ENCODE measurements around the gene PDK3.

Gene PDK3

DNA sequence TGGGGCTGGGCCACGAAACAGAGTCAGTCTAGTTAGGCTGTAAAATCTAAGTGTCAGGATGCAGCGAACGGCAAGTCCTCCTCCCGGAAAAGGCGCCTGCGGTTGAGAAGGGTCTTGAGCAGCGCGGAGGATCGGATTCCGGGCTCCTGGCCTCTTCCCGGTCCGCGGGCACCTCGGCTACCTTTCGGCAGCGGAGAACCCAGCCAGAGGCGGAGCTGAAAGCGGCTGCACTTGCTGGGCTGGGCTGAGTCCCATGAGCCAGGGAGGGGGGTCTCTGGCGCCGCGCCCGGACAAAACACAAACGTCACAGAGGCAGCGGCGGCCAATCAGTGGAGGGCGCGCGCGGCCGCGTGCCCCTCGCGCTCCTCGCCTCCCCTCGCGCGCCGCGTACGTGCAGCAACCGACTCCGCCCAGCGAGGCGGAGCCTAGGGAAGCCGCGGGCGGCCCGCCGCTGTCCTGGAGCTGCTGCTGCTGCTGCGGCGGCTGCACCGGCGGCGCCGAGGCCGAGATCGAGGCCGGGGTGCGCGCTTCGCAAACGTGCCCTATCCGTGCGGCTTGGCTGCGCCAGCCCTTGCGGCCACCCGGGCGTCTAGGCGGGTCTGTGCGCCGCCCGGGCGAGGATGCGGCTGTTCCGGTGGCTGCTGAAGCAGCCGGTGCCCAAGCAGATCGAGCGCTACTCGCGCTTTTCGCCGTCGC is at the start of gene PDK3:
TSS of gene PDK3 (plus strand) at position 451 of the 696 bp plus-strand sequence. CDS start at position 621, 170 bp downstream.
- H3K27me3 ChIP-seq (replicated peaks; ENCODE audit: control insufficient read depth, insufficient read depth, low read length) = peaks cover 8% of the 10 kb centered on the region
- no peaks in the 10 kb centered on the region for H3K9me3 ChIP-seq (ENCODE audit: control insufficient read depth, low read length)
- peak within 1 kb of the TSS; percentile 84 for H3K9ac ChIP-seq (ENCODE audit: low read length)
- peak within 1 kb of the TSS; percentile 84 for H3K4me3 ChIP-seq (ENCODE audit: low read length)
- peaks cover 11% of the 10 kb centered on the region for H3K4me1 ChIP-seq (ENCODE audit: control insufficient read depth, insufficient read depth, low read length)
- peak; percentile 89 for DNase-seq (ENCODE audit: low read depth)
- no peaks in the 10 kb centered on the region for H3K36me3 ChIP-seq (ENCODE audit: control insufficient read depth, insufficient read depth, low read length, severe bottlenecking)

- Histone ChIP-seq H3K27me3 (replicated peaks; ENCODE audit: control insufficient read depth, insufficient read depth, low read length) (peaks cover 8% of the 10 kb centered on the region), H3K4me1 (ENCODE audit: control insufficient read depth, insufficient read depth, low read length) (no peaks in the 10 kb centered on the region), H3K9ac (ENCODE audit: low read length) (no peak overlapping the region), H3K36me3 (ENCODE audit: control insufficient read depth, insufficient read depth, low read length, severe bottlenecking) (no peaks in the 10 kb centered on the region), H3K4me3 (ENCODE audit: low read length) (no peak overlapping the region), H3K9me3 (ENCODE audit: control insufficient read depth, low read length) (peaks cover 35% of the 10 kb centered on the region)
- DNase-seq (ENCODE audit: low read depth) = no peak
Measured at GRCh38 chrX:24415921-24416320, 49.2 kb upstream of the PDK3 start.

- Histone ChIP-seq H3K9ac (ENCODE audit: low read length) (no peak overlapping the region), H3K9me3 (ENCODE audit: control insufficient read depth, low read length) (peaks cover 2% of the 10 kb centered on the region), H3K36me3 (ENCODE audit: control insufficient read depth, insufficient read depth, low read length, severe bottlenecking) (no peaks in the 10 kb centered on the region), H3K4me1 (ENCODE audit: control insufficient read depth, insufficient read depth, low read length) (peaks cover 26% of the 10 kb centered on the region), H3K27me3 (replicated peaks; ENCODE audit: control insufficient read depth, insufficient read depth, low read length) (no peaks in the 10 kb centered on the region), H3K4me3 (ENCODE audit: low read length) (no peak overlapping the region)
- peak; percentile 63 for DNase-seq (ENCODE audit: low read depth)
Measured at GRCh38 chrX:24423960-24424359, 41.1 kb upstream of the PDK3 start.

GRCh38 chrX:24424948-24425347 is 40.1 kb upstream of the PDK3 start:
- Histone ChIP-seq H3K27me3 (replicated peaks; ENCODE audit: control insufficient read depth, insufficient read depth, low read length) (no peaks in the 10 kb centered on the region), H3K9me3 (ENCODE audit: control insufficient read depth, low read length) (no peaks in the 10 kb centered on the region), H3K4me3 (ENCODE audit: low read length) (peak overlapping the region; percentile 36), H3K36me3 (ENCODE audit: control insufficient read depth, insufficient read depth, low read length, severe bottlenecking) (no peaks in the 10 kb centered on the region), H3K9ac (ENCODE audit: low read length) (no peak overlapping the region), H3K4me1 (ENCODE audit: control insufficient read depth, insufficient read depth, low read length) (peaks cover 26% of the 10 kb centered on the region)
- peak; percentile 10 for DNase-seq (ENCODE audit: low read depth)

GRCh38 chrX:24425806-24426205 is 39.3 kb upstream of the PDK3 start:
- H3K9ac ChIP-seq (ENCODE audit: low read length) = no peak overlapping the region
- no peaks in the 10 kb centered on the region for H3K9me3 ChIP-seq (ENCODE audit: control insufficient read depth, low read length)
- H3K4me3 ChIP-seq (ENCODE audit: low read length) = no peak overlapping the region
- no peaks in the 10 kb centered on the region for H3K27me3 ChIP-seq (replicated peaks; ENCODE audit: control insufficient read depth, insufficient read depth, low read length)
- no peaks in the 10 kb centered on the region for H3K36me3 ChIP-seq (ENCODE audit: control insufficient read depth, insufficient read depth, low read length, severe bottlenecking)
- peaks cover 26% of the 10 kb centered on the region for H3K4me1 ChIP-seq (ENCODE audit: control insufficient read depth, insufficient read depth, low read length)
- DNase-seq (ENCODE audit: low read depth) = no peak

DNA sequence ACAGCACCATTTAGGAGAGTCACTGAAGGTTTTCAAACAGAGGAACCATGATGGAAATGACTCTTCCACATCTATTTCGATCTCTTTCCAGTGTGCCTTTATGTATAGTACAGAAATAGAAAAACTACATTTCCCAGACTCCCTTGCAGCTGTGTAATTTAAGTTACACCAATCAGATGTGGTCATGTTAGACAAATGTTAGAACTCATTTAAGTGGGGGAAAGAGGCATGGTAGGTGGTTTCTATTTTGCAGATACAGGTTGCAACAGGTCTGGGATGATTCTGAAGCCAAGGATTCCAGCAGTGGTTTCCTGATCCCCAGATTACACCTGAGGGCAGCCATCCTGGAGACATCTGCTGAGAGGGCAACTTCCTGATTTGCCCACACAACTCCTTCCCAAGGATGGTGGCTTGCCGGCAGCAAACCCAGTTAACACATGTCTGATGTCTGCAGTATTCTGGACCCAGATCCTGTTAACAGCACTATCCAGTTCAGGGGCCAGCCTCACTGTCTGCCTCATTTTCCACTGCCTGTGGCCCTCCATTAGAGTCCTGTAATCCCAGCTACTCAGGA is 38.7 kb upstream of the PDK3 start:
- no peak overlapping the region for H3K4me3 ChIP-seq (ENCODE audit: low read length)
- peak; percentile 27 for DNase-seq (ENCODE audit: low read depth)
- no peaks in the 10 kb centered on the region for H3K27me3 ChIP-seq (replicated peaks; ENCODE audit: control insufficient read depth, insufficient read depth, low read length)
- peaks cover 26% of the 10 kb centered on the region for H3K4me1 ChIP-seq (ENCODE audit: control insufficient read depth, insufficient read depth, low read length)
- no peaks in the 10 kb centered on the region for H3K9me3 ChIP-seq (ENCODE audit: control insufficient read depth, low read length)
- peak overlapping the region; percentile 41 for H3K9ac ChIP-seq (ENCODE audit: low read length)
- no peaks in the 10 kb centered on the region for H3K36me3 ChIP-seq (ENCODE audit: control insufficient read depth, insufficient read depth, low read length, severe bottlenecking)

- Histone ChIP-seq H3K9me3 (ENCODE audit: control insufficient read depth, low read length) (no peaks in the 10 kb centered on the region), H3K4me3 (ENCODE audit: low read length) (no peak overlapping the region), H3K36me3 (ENCODE audit: control insufficient read depth, insufficient read depth, low read length, severe bottlenecking) (no peaks in the 10 kb centered on the region), H3K9ac (ENCODE audit: low read length) (peak overlapping the region; percentile 57), H3K27me3 (replicated peaks; ENCODE audit: control insufficient read depth, insufficient read depth, low read length) (peaks cover 2% of the 10 kb centered on the region), H3K4me1 (ENCODE audit: control insufficient read depth, insufficient read depth, low read length) (peaks cover 26% of the 10 kb centered on the region)
- peak; percentile 27 for DNase-seq (ENCODE audit: low read depth)
Measured at GRCh38 chrX:24426921-24427746, 38.0 kb upstream of the PDK3 start.

DNA sequence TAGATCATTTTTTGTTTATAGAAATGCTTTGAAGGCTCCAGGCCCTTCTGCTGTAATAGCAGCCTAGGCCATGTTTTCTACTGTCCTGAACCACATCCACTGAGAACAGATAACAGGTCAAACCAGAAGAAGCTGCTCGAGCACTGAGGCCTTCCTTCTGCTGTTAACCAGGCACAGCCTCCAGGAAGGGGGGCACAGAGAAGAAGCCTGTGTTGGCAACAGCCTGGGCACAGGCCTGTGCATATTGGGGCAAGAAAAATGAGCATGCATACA is 37.4 kb upstream of the PDK3 start:
- peaks cover 26% of the 10 kb centered on the region for H3K4me1 ChIP-seq (ENCODE audit: control insufficient read depth, insufficient read depth, low read length)
- no peaks in the 10 kb centered on the region for H3K9me3 ChIP-seq (ENCODE audit: control insufficient read depth, low read length)
- no peak overlapping the region for H3K4me3 ChIP-seq (ENCODE audit: low read length)
- H3K9ac ChIP-seq (ENCODE audit: low read length) = peak overlapping the region; percentile 57
- H3K27me3 ChIP-seq (replicated peaks; ENCODE audit: control insufficient read depth, insufficient read depth, low read length) = peaks cover 2% of the 10 kb centered on the region
- no peaks in the 10 kb centered on the region for H3K36me3 ChIP-seq (ENCODE audit: control insufficient read depth, insufficient read depth, low read length, severe bottlenecking)
- no peak for DNase-seq (ENCODE audit: low read depth)

DNA sequence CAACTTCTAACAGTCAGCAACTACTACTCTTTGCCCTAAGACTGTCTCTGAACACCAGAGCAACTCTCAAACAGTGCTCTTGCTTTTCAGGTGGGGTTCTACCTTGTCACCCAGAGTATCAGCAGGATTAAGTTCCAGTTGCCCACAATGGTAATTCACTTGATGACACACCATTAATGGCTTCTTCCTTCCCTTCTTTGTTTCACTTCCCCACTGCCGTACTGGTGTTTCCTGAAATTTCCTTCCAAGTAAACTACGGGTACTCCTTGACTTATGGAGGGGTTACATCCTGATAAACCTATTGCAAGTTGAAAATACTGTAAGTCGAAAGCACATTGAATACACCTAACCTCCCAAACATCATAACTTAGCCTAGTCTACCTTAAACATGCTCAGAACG is 36.6 kb upstream of the PDK3 start:
- H3K9ac ChIP-seq (ENCODE audit: low read length) = no peak overlapping the region
- no peaks in the 10 kb centered on the region for H3K9me3 ChIP-seq (ENCODE audit: control insufficient read depth, low read length)
- DNase-seq (ENCODE audit: low read depth) = no peak
- peaks cover 26% of the 10 kb centered on the region for H3K4me1 ChIP-seq (ENCODE audit: control insufficient read depth, insufficient read depth, low read length)
- no peaks in the 10 kb centered on the region for H3K36me3 ChIP-seq (ENCODE audit: control insufficient read depth, insufficient read depth, low read length, severe bottlenecking)
- peaks cover 2% of the 10 kb centered on the region for H3K27me3 ChIP-seq (replicated peaks; ENCODE audit: control insufficient read depth, insufficient read depth, low read length)
- H3K4me3 ChIP-seq (ENCODE audit: low read length) = no peak overlapping the region

DNA sequence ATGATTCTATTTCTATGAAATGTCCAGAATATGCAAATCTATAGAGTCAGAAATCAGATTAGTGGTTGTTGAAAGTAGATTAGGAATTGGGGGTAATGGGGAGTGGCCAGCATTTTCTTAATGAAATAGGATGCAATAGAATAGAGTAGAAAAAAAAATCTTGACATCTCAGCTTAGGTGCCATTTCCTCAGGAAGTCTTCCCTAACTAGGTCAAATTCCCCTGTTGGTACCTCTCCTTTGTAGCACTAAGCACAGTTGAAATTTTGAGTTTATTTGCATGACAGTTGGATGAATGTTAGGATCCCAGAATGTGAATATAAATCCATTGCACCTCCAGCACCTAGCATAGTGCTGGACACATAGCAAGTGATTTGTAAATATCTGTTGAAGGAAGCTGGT is 30.0 kb upstream of the PDK3 start:
- H3K9ac ChIP-seq (ENCODE audit: low read length) = no peak overlapping the region
- no peaks in the 10 kb centered on the region for H3K36me3 ChIP-seq (ENCODE audit: control insufficient read depth, insufficient read depth, low read length, severe bottlenecking)
- H3K4me1 ChIP-seq (ENCODE audit: control insufficient read depth, insufficient read depth, low read length) = peaks cover 3% of the 10 kb centered on the region
- H3K27me3 ChIP-seq (replicated peaks; ENCODE audit: control insufficient read depth, insufficient read depth, low read length) = peaks cover 2% of the 10 kb centered on the region
- no peak for DNase-seq (ENCODE audit: low read depth)
- H3K9me3 ChIP-seq (ENCODE audit: control insufficient read depth, low read length) = no peaks in the 10 kb centered on the region
- no peak overlapping the region for H3K4me3 ChIP-seq (ENCODE audit: low read length)

- Histone ChIP-seq H3K4me3 (ENCODE audit: low read length) (no peak overlapping the region), H3K4me1 (ENCODE audit: control insufficient read depth, insufficient read depth, low read length) (no peaks in the 10 kb centered on the region), H3K9me3 (ENCODE audit: control insufficient read depth, low read length) (peaks cover 5% of the 10 kb centered on the region), H3K36me3 (ENCODE audit: control insufficient read depth, insufficient read depth, low read length, severe bottlenecking) (no peaks in the 10 kb centered on the region), H3K9ac (ENCODE audit: low read length) (no peak overlapping the region), H3K27me3 (replicated peaks; ENCODE audit: control insufficient read depth, insufficient read depth, low read length) (peaks cover 6% of the 10 kb centered on the region)
- DNase-seq (ENCODE audit: low read depth) = no peak
Measured at GRCh38 chrX:24443918-24444317, 21.2 kb upstream of the PDK3 start.

All from adipocyte (in vitro differentiated cells).